GM18870 (cell line): ENCODE data around the gene ADPGK.

Experiments
- ATAC-seq: cut with Tn5 transposase; IDR thresholded peaks from one replicate; pipeline ENCODE4 v1.9.1; 2021; ENCODE audit warnings: moderate library complexity; ENCODE audit not compliant: unreplicated experiment

ADPGK gene

GRCh38 chr15:72790302-72790910 lies 6.8 kb upstream of the ADPGK start:
- no peak for ATAC-seq

GRCh38 chr15:72787526-72787925 lies 4.0 kb upstream of the ADPGK start:
- ATAC-seq, result no peak

GRCh38 chr15:72786676-72787345 lies 3.3 kb upstream of the ADPGK start:
- no peak for ATAC-seq

- ATAC-seq, result no peak
These were observed 2.7 kb upstream of the ADPGK start for GRCh38 chr15:72786242-72786641.

GRCh38 chr15:72785841-72786240 lies 2.3 kb upstream of the ADPGK start:
- no peak for ATAC-seq

- no peak for ATAC-seq
These were observed 1.9 kb upstream of the ADPGK start for GRCh38 chr15:72785432-72785831.

- no peak for ATAC-seq
These were observed 908 bp upstream of the ADPGK start for GRCh38 chr15:72784456-72784876.

GRCh38 chr15:72783004-72783639 lies 436 bp downstream of the ADPGK start:
- peak; percentile 31 for ATAC-seq

- ATAC-seq, result no peak
These were observed 1.1 kb downstream of the ADPGK start for GRCh38 chr15:72782274-72783003.

GRCh38 chr15:72781631-72782030 lies 1.9 kb downstream of the ADPGK start:
- no peak for ATAC-seq

GRCh38 chr15:72778796-72779195 lies 4.8 kb downstream of the ADPGK start:
- no peak for ATAC-seq

- ATAC-seq, result no peak
These were observed 8.7 kb downstream of the ADPGK start for GRCh38 chr15:72774696-72775383.

GRCh38 chr15:72771329-72771725 lies 12.2 kb downstream of the ADPGK start:
- ATAC-seq, result no peak

GRCh38 chr15:72770673-72771328 lies 12.8 kb downstream of the ADPGK start:
- ATAC-seq, result no peak

- ATAC-seq, result no peak
These were observed 16.8 kb downstream of the ADPGK start for GRCh38 chr15:72766780-72767179.

- no peak for ATAC-seq
These were observed 17.5 kb downstream of the ADPGK start for GRCh38 chr15:72766025-72766424.

- ATAC-seq, result no peak
These were observed 18.9 kb downstream of the ADPGK start for GRCh38 chr15:72764656-72765055.

- no peak for ATAC-seq
These were observed 22.8 kb downstream of the ADPGK start for GRCh38 chr15:72760590-72761260.

GRCh38 chr15:72758182-72758581 lies 25.4 kb downstream of the ADPGK start:
- ATAC-seq, result no peak

GRCh38 chr15:72754096-72754495 lies 29.5 kb downstream of the ADPGK start:
- ATAC-seq, result no peak
